Middle frontal gyrus (tissue), 1 donor: Measurements from ENCODE around the gene DDX1.

ENCODE experiments used
- DNase-seq: peaks from one replicate; pipeline ENCODE4 v3.0.0-alpha.2; 2015; ENCODE audit warnings: low spot score; ENCODE audit errors: extremely low spot score

The DDX1 gene

GRCh38 chr2:15562354-15563031, 29.2 kb upstream of the DDX1 start:
- DNase-seq: no peak

- no peak for DNase-seq
Measured at GRCh38 chr2:15563227-15564100, 28.2 kb upstream of the DDX1 start.

- DNase-seq: no peak
Measured at GRCh38 chr2:15565392-15565791, 26.3 kb upstream of the DDX1 start.

GRCh38 chr2:15565994-15566671, 25.5 kb upstream of the DDX1 start:
- DNase-seq: no peak

- DNase-seq: no peak
Measured at GRCh38 chr2:15566912-15567311, 24.8 kb upstream of the DDX1 start.

- DNase-seq: no peak
Measured at GRCh38 chr2:15568874-15569273, 22.8 kb upstream of the DDX1 start.

GRCh38 chr2:15570104-15570503, 21.6 kb upstream of the DDX1 start:
- DNase-seq: no peak

GRCh38 chr2:15571729-15572128, 19.9 kb upstream of the DDX1 start:
- DNase-seq: no peak

GRCh38 chr2:15577071-15577735, 14.5 kb upstream of the DDX1 start:
- peak; percentile 65 for DNase-seq

- no peak for DNase-seq
Measured at GRCh38 chr2:15579641-15580040, 12.0 kb upstream of the DDX1 start.

GRCh38 chr2:15580451-15580850, 11.2 kb upstream of the DDX1 start:
- DNase-seq: no peak

- no peak for DNase-seq
Measured at GRCh38 chr2:15582710-15583357, 8.8 kb upstream of the DDX1 start.

- DNase-seq: no peak
Measured at GRCh38 chr2:15583826-15584225, 7.8 kb upstream of the DDX1 start.

- no peak for DNase-seq
Measured at GRCh38 chr2:15584316-15584715, 7.4 kb upstream of the DDX1 start.

GRCh38 chr2:15584767-15585469, 6.8 kb upstream of the DDX1 start:
- no peak for DNase-seq

GRCh38 chr2:15588329-15588919, 3.2 kb upstream of the DDX1 start:
- peak; percentile 39 for DNase-seq

- no peak for DNase-seq
Measured at GRCh38 chr2:15591373-15591691, 336 bp upstream of the DDX1 start.

GRCh38 chr2:15593327-15593705, 1.6 kb downstream of the DDX1 start:
- DNase-seq: no peak

GRCh38 chr2:15594291-15595256, 2.9 kb downstream of the DDX1 start:
- no peak for DNase-seq
